A673 (cell line): Measurements from ENCODE around the gene SIK3. TPM values are rescaled to one million over a fixed set of nuclear protein-coding genes. Genes with fewer than 3 reads are reported as not detected.

Source experiments
- BruUV-seq: library from RNA; stranded (reverse); fragments of 400-500 nt; replicated peaks from 2 replicates; lab custom pipeline; 2021; lab: Mats Ljungman, UMichigan
- CTCF ChIA-PET: fragments of 300-600 bp; sonication (Branson Sonifier 250); formaldehyde crosslinking; loops from one replicate; lab custom pipeline; 2022; ENCODE audit warnings: antibody characterized with exemption; lab: Charles Lee
- POLR2A ChIA-PET: fragments of 300-600 bp; sonication (Branson Sonifier 250); formaldehyde crosslinking; loops from one replicate; lab custom pipeline; 2022; ENCODE audit warnings: antibody characterized with exemption; ENCODE audit not compliant: low non-redundant PET; lab: Charles Lee
- DNase-seq: peaks from one replicate; pipeline ENCODE4 v3.0.0-alpha.2; 2015; ENCODE audit warnings: low spot score
- H3K27ac ChIP-seq: fragments of 200-600 bp; sonication (generic); 2 replicates; pipeline ENCODE4 v1.5.1; 2016; ENCODE audit warnings: mixed run types, low read depth, mild to moderate bottlenecking, mixed read lengths, antibody characterized with exemption, low read length; ENCODE audit not compliant: poor library complexity, severe bottlenecking
- H3K27me3 ChIP-seq: fragments of 200-600 bp; sonication (generic); replicated peaks from 2 replicates; pipeline ENCODE4 v1.6.1; 2017; ENCODE audit warnings: mixed run types, low read depth, mild to moderate bottlenecking, mixed read lengths, antibody characterized with exemption, low read length; ENCODE audit not compliant: insufficient read depth, poor library complexity
- H3K36me3 ChIP-seq: fragments of 200-600 bp; sonication (generic); 2 replicates; pipeline ENCODE4 v1.6.1; 2016; ENCODE audit warnings: mixed run types, mild to moderate bottlenecking, mixed read lengths, antibody characterized with exemption, low read length; ENCODE audit not compliant: insufficient read depth, poor library complexity, severe bottlenecking
- H3K4me1 ChIP-seq: fragments of 200-600 bp; sonication (generic); 2 replicates; pipeline ENCODE4 v1.6.1; 2017; ENCODE audit warnings: mixed run types, mild to moderate bottlenecking, mixed read lengths, antibody characterized with exemption, low read length; ENCODE audit not compliant: insufficient read depth, poor library complexity, severe bottlenecking
- H3K4me3 ChIP-seq: fragments of 200-600 bp; sonication (generic); 2 replicates; pipeline ENCODE4 v1.5.1; 2016; ENCODE audit warnings: low read depth, mixed run types, mild to moderate bottlenecking, mixed read lengths, low read length; ENCODE audit not compliant: poor library complexity, severe bottlenecking
- H3K9me3 ChIP-seq: fragments of 200-600 bp; sonication (generic); 2 replicates; pipeline ENCODE4 v1.6.1; 2016; ENCODE audit warnings: mixed run types, low read depth, mild to moderate bottlenecking, mixed read lengths, antibody characterized with exemption, low read length; ENCODE audit not compliant: poor library complexity, severe bottlenecking
- EZH2 ChIP-seq: fragments of 200-600 bp; sonication (generic); IDR thresholded peaks from 2 replicates; pipeline ENCODE4 v1.6.1; 2017; ENCODE audit warnings: borderline replicate concordance, low read depth, mild to moderate bottlenecking, mixed read lengths, antibody characterized with exemption, low read length; ENCODE audit not compliant: poor library complexity, severe bottlenecking
- intact Hi-C: fragments of 100-400 bp; cut with micrococcal nuclease; formaldehyde crosslinking; loops from one replicate; pipeline ENCODE4 v1.10.0; 2022; ENCODE audit not compliant: unreplicated experiment
- total RNA-seq: library from RNA; stranded (reverse); gene quantifications from 2 replicates; pipeline ENCODE4 v1.2.3, GENCODE V29; 2021
- TF ChIP-seq, protein P1 (sequence below): fragments of 300-800, 200-600 bp; sonication (generic); conservative IDR thresholded peaks from 2 replicates; pipeline ENCODE4 v1.5.1; 2017; ENCODE audit warnings: low read depth, mild to moderate bottlenecking, antibody characterized with exemption, low read length, moderate library complexity, mixed read lengths

Gene SIK3
- total RNA-seq, 1 experiment from 2014 or later, result 81.7 TPM

GRCh38 chr11:116893437-116893836 is 204.8 kb downstream of the SIK3 start:
- no peak for TF ChIP-seq EZH2
- TF ChIP-seq, protein P1, sequence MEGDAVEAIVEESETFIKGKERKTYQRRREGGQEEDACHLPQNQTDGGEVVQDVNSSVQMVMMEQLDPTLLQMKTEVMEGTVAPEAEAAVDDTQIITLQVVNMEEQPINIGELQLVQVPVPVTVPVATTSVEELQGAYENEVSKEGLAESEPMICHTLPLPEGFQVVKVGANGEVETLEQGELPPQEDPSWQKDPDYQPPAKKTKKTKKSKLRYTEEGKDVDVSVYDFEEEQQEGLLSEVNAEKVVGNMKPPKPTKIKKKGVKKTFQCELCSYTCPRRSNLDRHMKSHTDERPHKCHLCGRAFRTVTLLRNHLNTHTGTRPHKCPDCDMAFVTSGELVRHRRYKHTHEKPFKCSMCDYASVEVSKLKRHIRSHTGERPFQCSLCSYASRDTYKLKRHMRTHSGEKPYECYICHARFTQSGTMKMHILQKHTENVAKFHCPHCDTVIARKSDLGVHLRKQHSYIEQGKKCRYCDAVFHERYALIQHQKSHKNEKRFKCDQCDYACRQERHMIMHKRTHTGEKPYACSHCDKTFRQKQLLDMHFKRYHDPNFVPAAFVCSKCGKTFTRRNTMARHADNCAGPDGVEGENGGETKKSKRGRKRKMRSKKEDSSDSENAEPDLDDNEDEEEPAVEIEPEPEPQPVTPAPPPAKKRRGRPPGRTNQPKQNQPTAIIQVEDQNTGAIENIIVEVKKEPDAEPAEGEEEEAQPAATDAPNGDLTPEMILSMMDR, result no peak
- H3K36me3 ChIP-seq, result peaks cover 34% of the 10 kb centered on the region
- no peak overlapping the region for H3K27ac ChIP-seq
- H3K9me3 ChIP-seq, result no peaks in the 10 kb centered on the region
- intact Hi-C loops, result no loop called here
- ChIA-PET CTCF (no interaction called here), POLR2A (no interaction called here)
- no peak for DNase-seq
- no peak overlapping the region for H3K4me3 ChIP-seq
- no TSS peak for BruUV-seq
- H3K27me3 ChIP-seq, result no peaks in the 10 kb centered on the region
- no peaks in the 10 kb centered on the region for H3K4me1 ChIP-seq

DNA sequence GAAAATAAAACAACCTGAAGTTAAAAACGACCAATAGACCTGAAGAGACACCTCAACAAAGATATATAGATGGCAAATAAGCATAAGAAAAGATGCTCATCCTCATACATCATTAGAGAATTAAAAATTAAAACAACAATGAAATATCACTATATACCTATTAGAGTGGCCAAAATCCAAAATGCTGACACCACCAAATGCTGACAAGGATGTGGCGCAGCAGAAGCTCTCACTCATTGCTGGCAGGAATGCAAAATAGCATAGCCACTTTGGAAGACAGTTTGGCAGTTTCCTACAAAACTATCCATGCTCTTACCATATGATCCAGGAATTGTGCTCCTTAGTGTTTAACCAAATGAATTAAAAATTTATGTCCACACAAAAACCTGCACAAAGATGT is 205.9 kb downstream of the SIK3 start:
- BruUV-seq, result no TSS peak
- no peaks in the 10 kb centered on the region for H3K9me3 ChIP-seq
- POLR2A ChIA-PET, result interaction anchor here (0.6 kb wide), 1 partner anchor 25 kb away, joined by 4 read pairs; no protein-coding TSS in a partner anchor
- no peaks in the 10 kb centered on the region for H3K27me3 ChIP-seq
- intact Hi-C loops, result no loop called here
- H3K4me3 ChIP-seq, result no peak overlapping the region
- TF ChIP-seq, protein P1, result no peak
- TF ChIP-seq EZH2, result no peak
- no peak overlapping the region for H3K27ac ChIP-seq
- H3K36me3 ChIP-seq, result peaks cover 34% of the 10 kb centered on the region
- CTCF ChIA-PET, result no interaction called here
- no peaks in the 10 kb centered on the region for H3K4me1 ChIP-seq
- no peak for DNase-seq

- BruUV-seq, result no TSS peak
- H3K4me1 ChIP-seq, result no peaks in the 10 kb centered on the region
- no peak overlapping the region for H3K27ac ChIP-seq
- ChIA-PET CTCF (no interaction called here), POLR2A (interaction anchor here (0.6 kb wide), 1 partner anchor 26 kb away, joined by 4 read pairs; no protein-coding TSS in a partner anchor)
- no peaks in the 10 kb centered on the region for H3K9me3 ChIP-seq
- intact Hi-C loops, result no loop called here
- TF ChIP-seq, protein P1, result no peak
- no peak for TF ChIP-seq EZH2
- DNase-seq, result no peak
- no peaks in the 10 kb centered on the region for H3K27me3 ChIP-seq
- H3K4me3 ChIP-seq, result no peak overlapping the region
- peaks cover 27% of the 10 kb centered on the region for H3K36me3 ChIP-seq
Observed at GRCh38 chr11:116891746-116892145, 206.5 kb downstream of the SIK3 start.
